GM19372 (cell line): ENCODE measurements around the gene ZNF804B.

ENCODE experiments used
- ATAC-seq: cut with Tn5 transposase; IDR thresholded peaks from one replicate; pipeline ENCODE4 v1.9.1; 2021; ENCODE audit warnings: mild to moderate bottlenecking, low read depth, moderate library complexity; ENCODE audit not compliant: unreplicated experiment

Gene ZNF804B

GRCh38 chr7:89064831-89065230 is 305.3 kb downstream of the ZNF804B start:
- no peak for ATAC-seq

- no peak for ATAC-seq
Observed at GRCh38 chr7:89067048-89067447, 307.5 kb downstream of the ZNF804B start.

- ATAC-seq, result no peak
Observed at GRCh38 chr7:89072081-89072480, 312.6 kb downstream of the ZNF804B start.

- no peak for ATAC-seq
Observed at GRCh38 chr7:89073776-89074175, 314.3 kb downstream of the ZNF804B start.

GRCh38 chr7:89077992-89078391 is 318.5 kb downstream of the ZNF804B start:
- ATAC-seq, result no peak

GRCh38 chr7:89085580-89085979 is 326.1 kb downstream of the ZNF804B start:
- no peak for ATAC-seq

GRCh38 chr7:89091550-89091949 is 332.1 kb downstream of the ZNF804B start:
- ATAC-seq, result no peak

GRCh38 chr7:89094269-89094668 is 334.8 kb downstream of the ZNF804B start:
- no peak for ATAC-seq

- no peak for ATAC-seq
Observed at GRCh38 chr7:89103564-89103963, 344.1 kb downstream of the ZNF804B start.

- no peak for ATAC-seq
Observed at GRCh38 chr7:89104748-89105685, 345.5 kb downstream of the ZNF804B start.

GRCh38 chr7:89123871-89124270 is 364.4 kb downstream of the ZNF804B start:
- no peak for ATAC-seq

GRCh38 chr7:89129600-89130375 is 370.3 kb downstream of the ZNF804B start:
- ATAC-seq, result no peak

- no peak for ATAC-seq
Observed at GRCh38 chr7:89133357-89133756, 373.9 kb downstream of the ZNF804B start.

GRCh38 chr7:89133819-89134218 is 374.3 kb downstream of the ZNF804B start:
- no peak for ATAC-seq

- no peak for ATAC-seq
Observed at GRCh38 chr7:89145801-89146200, 386.3 kb downstream of the ZNF804B start.

GRCh38 chr7:89160107-89160506 is 400.6 kb downstream of the ZNF804B start:
- no peak for ATAC-seq

- ATAC-seq, result no peak
Observed at GRCh38 chr7:89165421-89165820, 405.9 kb downstream of the ZNF804B start.

GRCh38 chr7:89170628-89171027 is 411.1 kb downstream of the ZNF804B start:
- no peak for ATAC-seq

GRCh38 chr7:89182116-89182515 is 422.6 kb downstream of the ZNF804B start:
- no peak for ATAC-seq

GRCh38 chr7:89183712-89184111 is 424.2 kb downstream of the ZNF804B start:
- ATAC-seq, result no peak

GRCh38 chr7:89200758-89201157 is 441.3 kb downstream of the ZNF804B start:
- no peak for ATAC-seq
